Sigmoid colon (tissue), 7 donors: ENCODE measurements around the gene CNPY4. TPM values are rescaled to one million over a fixed set of nuclear protein-coding genes. Genes with fewer than 3 reads are reported as not detected.

Experiments
- DNase-seq: peaks from one replicate; pipeline ENCODE4 v3.0.0-alpha.2; 2019
- H3K27ac ChIP-seq, 4 donors: fragments of 200-600 bp; sonication (generic); one replicate each; pipeline ENCODE4 v1.5.1; 2016 to 2019; ENCODE audit warnings: mild to moderate bottlenecking in 1 of 4
- H3K27me3 ChIP-seq, 3 donors: fragments of 200-600 bp; sonication (generic); one replicate each; pipeline ENCODE4 v1.5.1; 2019; ENCODE audit warnings: mild to moderate bottlenecking in 1 of 3
- H3K36me3 ChIP-seq, 4 donors: fragments of 200-600 bp; sonication (generic); one replicate each; pipeline ENCODE4 v1.5.1; 2016 to 2019
- H3K4me1 ChIP-seq, 4 donors: fragments of 200-600 bp; sonication (generic); one replicate each; pipeline ENCODE4 v1.5.1; 2017 to 2019
- H3K4me3 ChIP-seq, 4 donors: fragments of 200-600 bp; sonication (generic); one replicate each; pipeline ENCODE4 v1.5.1; 2017 to 2019; ENCODE audit warnings: mild to moderate bottlenecking in 2 of 4, moderate library complexity in 1 of 4
- H3K9me3 ChIP-seq, 4 donors: fragments of 200-600 bp in 3 of 4; sonication (generic) in 3 of 4; one replicate each; pipeline versions ENCODE4 v1.5.1 to v1.6.1; 2013 to 2019
- EP300 ChIP-seq, 4 donors: sonication (generic); formaldehyde crosslinking; IDR thresholded peaks; one replicate each; pipeline ENCODE4 v1.6.1; 2017; ENCODE audit warnings: antibody characterized with exemption in 4 of 4
- POLR2A ChIP-seq, 2 donors: fragments of 450-650 bp; IDR thresholded peaks; one replicate each; pipeline ENCODE4 v1.6.1; 2016; ENCODE audit warnings: antibody characterized with exemption in 2 of 2, mild to moderate bottlenecking in 2 of 2, moderate library complexity in 2 of 2
- POLR2AphosphoS5 ChIP-seq, 4 donors: sonication (generic); formaldehyde crosslinking; IDR thresholded peaks; one replicate each; pipeline ENCODE4 v1.6.1; 2017; ENCODE audit warnings: antibody characterized with exemption in 4 of 4
- WGBS, 2 donors: extraction: QIAGEN DNeasy Blood & Tissue Kit; methylation state at CpG; one replicate each; pipeline ENCODE4 v1.1.7; 2013; 5-methylcytosine and 5-hydroxymethylcytosine counted together
- intact Hi-C: fragments of 100-400 bp; cut with DNase I; formaldehyde crosslinking; loops from one replicate; pipeline ENCODE4 v1.15.1; 2023
- polyA plus RNA-seq, 3 donors: library from polyadenylated mRNA; stranded (reverse); fragments of 200-250 nt; gene quantifications; one replicate each; pipeline ENCODE4 v1.2.3, GENCODE V29; 2013
- total RNA-seq, 4 donors: library from RNA; depleted of rRNA; stranded (reverse); fragments of >200 nt; gene quantifications; one replicate each; pipeline ENCODE4 v1.1.0, GENCODE V29; 2016
- TF ChIP-seq, protein P1 (sequence below), 4 experiments: fragments of 450-650 bp in 3 of 4; fragments of 200-600 bp in 1 of 4; IDR thresholded peaks; one replicate each; pipeline ENCODE4 v1.5.1; 2016 to 2019; ENCODE audit warnings: antibody characterized with exemption in 4 of 4, mild to moderate bottlenecking in 3 of 4, moderate library complexity in 2 of 4
- donor health status: healthy with polysubstance abuse.
- donor health status: Bipolar disorder and iron deficiency.
- donor health status: healthy.

Gene CNPY4
- total and polyA plus RNA-seq, 7 donors: 4.4 to 26.6 (median 14.2) TPM

DNA sequence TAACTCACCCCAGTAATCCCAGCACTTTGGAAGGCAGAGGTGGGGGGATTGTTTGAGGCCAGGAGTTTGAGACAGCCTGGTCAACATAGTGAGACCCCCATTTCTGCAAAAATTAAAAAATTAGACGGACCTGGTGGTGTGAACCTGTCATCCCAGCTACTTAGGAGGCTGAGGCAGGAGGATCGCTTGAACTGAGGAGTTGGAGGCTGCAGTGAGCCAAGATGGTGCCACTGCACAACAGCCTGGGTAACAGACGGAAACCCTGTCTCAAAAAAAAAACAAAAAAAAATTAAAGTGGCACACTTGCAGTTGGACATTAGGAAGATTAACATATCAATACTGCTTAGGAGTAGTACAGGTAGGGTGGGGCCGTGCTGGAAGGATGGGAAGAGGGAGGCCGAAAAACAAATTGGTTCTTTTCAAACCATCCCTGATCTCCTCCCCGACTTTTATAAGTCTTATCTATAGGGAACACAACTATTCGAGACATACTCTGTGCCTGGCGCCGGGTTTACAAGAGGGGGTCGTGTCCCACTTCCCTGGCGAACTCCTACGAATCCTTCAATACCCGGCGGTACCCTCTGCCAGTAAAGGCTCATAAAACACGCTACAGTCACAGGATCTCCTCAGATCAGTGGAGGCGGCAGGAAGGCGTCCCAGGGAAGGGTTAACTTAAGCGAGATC is 904 bp upstream of the CNPY4 start:
- Histone ChIP-seq H3K4me3 (peak overlapping the region; percentile 61 to 81 (median 73)), H3K4me1 (peaks cover 0 to 20% (median 18%) of the 10 kb centered on the region in 4 donors), H3K27me3 (no peaks in the 10 kb centered on the region), H3K9me3 (no peaks in the 10 kb centered on the region), H3K36me3 (peaks cover 0 to 14% (median 3%) of the 10 kb centered on the region in 4 donors), H3K27ac (peak overlapping the region; percentile 84 to 91 (median 88))
- TF ChIP-seq POLR2A (IDR thresholded peaks at IDR 0.05): no peak
- no peak for TF ChIP-seq EP300 (IDR thresholded peaks at IDR 0.05)
- TF ChIP-seq, protein P1, sequence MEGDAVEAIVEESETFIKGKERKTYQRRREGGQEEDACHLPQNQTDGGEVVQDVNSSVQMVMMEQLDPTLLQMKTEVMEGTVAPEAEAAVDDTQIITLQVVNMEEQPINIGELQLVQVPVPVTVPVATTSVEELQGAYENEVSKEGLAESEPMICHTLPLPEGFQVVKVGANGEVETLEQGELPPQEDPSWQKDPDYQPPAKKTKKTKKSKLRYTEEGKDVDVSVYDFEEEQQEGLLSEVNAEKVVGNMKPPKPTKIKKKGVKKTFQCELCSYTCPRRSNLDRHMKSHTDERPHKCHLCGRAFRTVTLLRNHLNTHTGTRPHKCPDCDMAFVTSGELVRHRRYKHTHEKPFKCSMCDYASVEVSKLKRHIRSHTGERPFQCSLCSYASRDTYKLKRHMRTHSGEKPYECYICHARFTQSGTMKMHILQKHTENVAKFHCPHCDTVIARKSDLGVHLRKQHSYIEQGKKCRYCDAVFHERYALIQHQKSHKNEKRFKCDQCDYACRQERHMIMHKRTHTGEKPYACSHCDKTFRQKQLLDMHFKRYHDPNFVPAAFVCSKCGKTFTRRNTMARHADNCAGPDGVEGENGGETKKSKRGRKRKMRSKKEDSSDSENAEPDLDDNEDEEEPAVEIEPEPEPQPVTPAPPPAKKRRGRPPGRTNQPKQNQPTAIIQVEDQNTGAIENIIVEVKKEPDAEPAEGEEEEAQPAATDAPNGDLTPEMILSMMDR (IDR thresholded peaks at IDR 0.05): no peak
- TF ChIP-seq POLR2AphosphoS5 (IDR thresholded peaks at IDR 0.05): no peak
- WGBS, 2 donors: 17 to 21% methylated on average over 18 of the region's 18 CpGs
- intact Hi-C loops: loop anchor here (2.0 kb wide), 1 partner anchor 18 kb away; the partner anchor contains the start of genes AP4M1 and MCM7
- DNase-seq: no peak

DNA sequence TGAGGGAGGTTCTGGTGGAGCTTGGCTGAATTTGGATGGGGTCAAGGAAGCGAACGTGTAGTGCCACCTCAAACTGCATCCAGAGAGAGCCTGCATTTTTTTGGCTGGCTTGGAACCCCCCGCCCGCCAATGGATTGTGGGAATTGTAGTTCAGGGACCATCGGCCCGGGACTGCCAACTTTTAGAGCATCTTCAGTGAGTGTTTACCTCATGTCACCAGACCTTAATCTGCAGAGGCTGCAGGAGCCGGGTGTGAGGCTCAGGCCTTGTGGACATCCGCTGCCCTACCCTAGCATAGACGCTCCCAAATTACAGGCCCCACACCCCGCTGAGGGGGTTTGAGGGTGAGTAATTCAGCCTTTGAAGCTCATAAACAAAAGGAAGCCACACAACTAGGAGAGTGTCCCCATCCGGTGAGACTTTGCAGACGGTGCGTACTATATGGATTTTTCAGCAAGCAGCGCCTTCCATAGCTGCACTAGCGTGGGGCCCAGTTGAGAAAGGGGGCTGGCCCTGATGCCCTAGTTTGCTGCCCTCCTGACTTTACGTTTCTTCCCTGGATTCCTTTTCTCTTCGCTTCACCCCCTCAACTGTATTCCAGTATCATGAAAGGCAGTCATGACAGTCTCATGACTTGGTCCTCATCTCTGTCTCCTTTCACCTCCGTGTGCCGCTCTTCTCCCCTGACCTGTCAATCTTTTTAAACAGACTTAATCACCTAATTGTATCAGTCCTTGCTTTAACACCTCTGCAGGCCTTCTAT is 717 bp downstream of the CNPY4 start:
- intact Hi-C loops: loop anchor here (2.0 kb wide), 1 partner anchor 19 kb away; the partner anchor contains the start of genes AP4M1 and MCM7
- Histone ChIP-seq H3K27me3 (no peaks in the 10 kb centered on the region), H3K27ac (peak overlapping the region; percentile 84 to 91 (median 88)), H3K4me1 (peaks cover 0 to 20% (median 18%) of the 10 kb centered on the region in 4 donors), H3K4me3 (peak overlapping the region; percentile 61 to 81 (median 73)), H3K36me3 (peaks cover 0 to 12% (median 0%) of the 10 kb centered on the region in 4 donors), H3K9me3 (no peaks in the 10 kb centered on the region)
- TF ChIP-seq EP300 (IDR thresholded peaks at IDR 0.05) (no peak), POLR2AphosphoS5 (IDR thresholded peaks at IDR 0.05) (peak in 1 of 4 donors; percentile 40)
- WGBS, 2 donors: 27 to 35% methylated on average over 19 of the region's 19 CpGs
- peak; percentile 93 for DNase-seq

DNA sequence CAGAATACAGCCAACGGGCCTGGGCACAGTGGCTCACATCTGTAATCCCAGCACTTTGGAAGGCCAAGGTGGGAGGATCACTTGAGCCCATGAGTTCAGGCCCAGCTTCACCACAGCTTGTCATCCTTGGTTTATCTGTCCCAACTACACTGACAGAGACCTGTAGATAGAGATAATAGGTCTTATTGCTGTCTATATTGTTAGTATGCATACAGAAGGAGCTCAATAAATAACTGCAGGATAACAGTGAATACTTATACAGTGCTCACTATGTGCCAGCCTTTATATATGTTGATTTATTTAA is 1.3 kb downstream of the CNPY4 start:
- H3K4me1 ChIP-seq: peaks cover 0 to 24% (median 19%) of the 10 kb centered on the region in 4 donors
- intact Hi-C loops: no loop called here
- peak overlapping the region; percentile 84 to 91 (median 88) for H3K27ac ChIP-seq

DNA sequence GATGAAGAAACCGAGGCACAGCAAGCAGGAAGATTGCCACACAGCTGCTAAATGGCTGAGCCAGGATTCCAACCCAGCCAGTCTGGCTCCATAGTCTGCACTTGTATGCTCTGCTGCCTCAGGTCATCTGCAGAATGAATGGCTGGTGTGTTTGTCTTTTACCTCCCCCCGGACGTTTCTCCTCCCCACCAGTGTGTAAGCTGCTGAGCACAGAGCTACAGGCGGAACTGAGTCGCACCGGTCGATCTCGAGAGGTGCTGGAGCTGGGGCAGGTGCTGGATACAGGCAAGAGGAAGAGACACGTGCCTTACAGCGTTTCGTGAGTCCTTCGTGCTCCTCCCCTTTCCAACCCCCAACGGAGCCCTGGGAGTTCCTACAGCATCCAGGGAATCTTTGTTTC is 2.6 kb downstream of the CNPY4 start:
- intact Hi-C loops: no loop called here
- peak overlapping the region in 1 of 4 donors; percentile 8 for H3K27ac ChIP-seq
- H3K36me3 ChIP-seq: peaks cover 0 to 12% (median 0%) of the 10 kb centered on the region in 4 donors
- TF ChIP-seq, protein P1 (IDR thresholded peaks at IDR 0.05): no peak
- TF ChIP-seq POLR2A (IDR thresholded peaks at IDR 0.05) (no peak), POLR2AphosphoS5 (IDR thresholded peaks at IDR 0.05) (no peak), EP300 (IDR thresholded peaks at IDR 0.05) (no peak)
- H3K27me3 ChIP-seq: no peaks in the 10 kb centered on the region
- no peak for DNase-seq
- H3K4me3 ChIP-seq: no peak overlapping the region
- WGBS, 2 donors: 33 to 80% methylated on average over 13 of the region's 13 CpGs
- H3K9me3 ChIP-seq: no peaks in the 10 kb centered on the region
- H3K4me1 ChIP-seq: peaks cover 0 to 34% (median 26%) of the 10 kb centered on the region in 4 donors

More for the DNA sequence above, 1.3 kb downstream of the CNPY4 start:
- peak overlapping the region in 2 of 4 donors; percentile 74 to 81 for H3K4me3 ChIP-seq
- TF ChIP-seq EP300 (IDR thresholded peaks at IDR 0.05) (no peak), POLR2A (IDR thresholded peaks at IDR 0.05) (no peak), POLR2AphosphoS5 (IDR thresholded peaks at IDR 0.05) (no peak)
- TF ChIP-seq, protein P1 (IDR thresholded peaks at IDR 0.05): no peak
- no peaks in the 10 kb centered on the region for H3K27me3 ChIP-seq
- no peak for DNase-seq
- WGBS, 2 donors: 38 to 58% methylated on average over 1 of the region's 1 CpG
- H3K9me3 ChIP-seq: no peaks in the 10 kb centered on the region
- peaks cover 0 to 12% (median 0%) of the 10 kb centered on the region in 4 donors for H3K36me3 ChIP-seq

DNA sequence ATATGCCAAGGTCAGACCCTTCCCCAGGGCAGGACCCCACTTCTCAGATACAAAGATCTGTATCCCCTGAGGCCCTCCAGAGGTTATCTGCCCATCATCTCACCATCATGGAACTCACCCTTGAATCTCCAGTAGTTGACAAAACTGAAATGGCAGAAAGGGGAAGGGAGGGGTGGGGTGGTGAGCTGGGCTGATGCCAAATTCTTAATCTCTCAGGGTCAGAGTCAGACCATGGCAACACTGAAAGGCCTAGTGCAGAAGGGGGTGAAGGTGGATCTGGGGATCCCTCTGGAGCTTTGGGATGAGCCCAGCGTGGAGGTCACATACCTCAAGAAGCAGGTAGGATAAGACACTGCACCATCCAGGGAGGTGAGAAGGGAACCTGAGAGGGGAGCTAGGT is 3.1 kb downstream of the CNPY4 start:
- H3K4me1 ChIP-seq: peaks cover 0 to 38% (median 26%) of the 10 kb centered on the region in 4 donors
- peak overlapping the region in 1 of 4 donors; percentile 8 for H3K27ac ChIP-seq
- peaks cover 0 to 12% (median 0%) of the 10 kb centered on the region in 4 donors for H3K36me3 ChIP-seq
- intact Hi-C loops: no loop called here
- no peak for DNase-seq
- TF ChIP-seq EP300 (IDR thresholded peaks at IDR 0.05): no peak
- TF ChIP-seq, protein P1 (IDR thresholded peaks at IDR 0.05): no peak
- no peak for TF ChIP-seq POLR2AphosphoS5 (IDR thresholded peaks at IDR 0.05)
- TF ChIP-seq POLR2A (IDR thresholded peaks at IDR 0.05): no peak
- H3K4me3 ChIP-seq: no peak overlapping the region
- no peaks in the 10 kb centered on the region for H3K9me3 ChIP-seq
- H3K27me3 ChIP-seq: no peaks in the 10 kb centered on the region
- WGBS, 2 donors: 95 to 100% methylated on average over 1 of the region's 1 CpG
